Vagina (tissue), 2 donors: ENCODE results near the gene PCBP4. TPM values are rescaled to one million over a fixed set of nuclear protein-coding genes. Genes with fewer than 3 reads are reported as not detected.
A peak's percentile ranks its signal among the peaks of the same experiment; 100 is the strongest.

Experiments
- DNase-seq, 2 donors: peaks; one replicate each; pipeline ENCODE4 v3.0.0-alpha.2; 2017; ENCODE audit errors: extremely low spot score in 2 of 2
- H3K27ac ChIP-seq: fragments of 200-600 bp; sonication (generic); one replicate; pipeline ENCODE4 v1.5.1; 2019
- H3K27me3 ChIP-seq: fragments of 200-600 bp; sonication (generic); one replicate; pipeline ENCODE4 v1.5.1; 2019
- H3K36me3 ChIP-seq, 2 donors: fragments of 200-600 bp; sonication (generic); one replicate each; pipeline ENCODE4 v1.5.1; 2017 to 2019
- H3K4me1 ChIP-seq: fragments of 200-600 bp; sonication (generic); one replicate; pipeline ENCODE4 v1.5.1; 2019
- H3K4me3 ChIP-seq, 2 donors: fragments of 200-600 bp; sonication (generic); 1 replicate in 1 of 2; 2 replicates in 1 of 2; pipeline ENCODE4 v1.5.1; 2016 to 2019
- H3K9me3 ChIP-seq: fragments of 200-600 bp; sonication (generic); one replicate; pipeline ENCODE4 v1.5.1; 2019
- CTCF ChIP-seq, 3 experiments: fragments of 450-650 bp in 2 of 3; fragments of 200-600 bp in 1 of 3; sonication (generic) in 1 of 3; IDR thresholded peaks; one replicate each; pipeline ENCODE4 v1.5.1; 2017 to 2019; ENCODE audit warnings: antibody characterized with exemption in 3 of 3, mild to moderate bottlenecking in 2 of 3, moderate library complexity in 2 of 3
- POLR2A ChIP-seq, 2 donors: fragments of 450-650 bp; IDR thresholded peaks; one replicate each; pipeline ENCODE4 v1.6.1; 2017; ENCODE audit warnings: antibody characterized with exemption in 2 of 2, mild to moderate bottlenecking in 2 of 2, moderate library complexity in 2 of 2
- POLR2AphosphoS5 ChIP-seq, 2 donors: sonication (generic); formaldehyde crosslinking; IDR thresholded peaks; one replicate each; pipeline ENCODE4 v1.9.0; 2017; ENCODE audit warnings: antibody characterized with exemption in 2 of 2, mild to moderate bottlenecking in 2 of 2, low read depth in 1 of 2; ENCODE audit not compliant: insufficient read depth in 1 of 2
- intact Hi-C: fragments of 100-400 bp; cut with DNase I; formaldehyde crosslinking; loops from one replicate; pipeline ENCODE4 v1.15.1; 2023
- total RNA-seq: library from RNA; depleted of rRNA; stranded (reverse); fragments of >200 nt; gene quantifications from one replicate; pipeline ENCODE4 v1.2.3, GENCODE V29; 2016

Gene PCBP4
- total RNA-seq, 1 donor from 2014 or later: 36.6 TPM

GRCh38 chr3:51974963-51975851 is 8.0 kb upstream of the PCBP4 start, which contains the start of gene ABHD14A:
Gene ABHD14A, plus strand, starts transcription at chr3:51975064. Its CDS starts 72 bp downstream, at chr3:51975136.
- Histone ChIP-seq H3K27me3 (no peaks in the 10 kb centered on the region), H3K9me3 (no peaks in the 10 kb centered on the region), H3K4me1 (peaks cover 30% of the 10 kb centered on the region), H3K27ac (peak within 1 kb of the TSS; percentile 94), H3K4me3 (peak within 1 kb of the TSS; percentile 61 to 81), H3K36me3 (no peaks in the 10 kb centered on the region)
- TF ChIP-seq POLR2AphosphoS5 (IDR thresholded peaks at IDR 0.05; ENCODE audit: insufficient read depth in 1 of 2, low read depth in 1 of 2) (peak in 1 of 2 donors; percentile 11), POLR2A (IDR thresholded peaks at IDR 0.05) (peak in 1 of 2 donors; percentile 42), CTCF (IDR thresholded peaks at IDR 0.05) (no peak)
- intact Hi-C loops: loop anchor here (2.0 kb wide), 1 partner anchor 34 kb away; the partner anchor contains the start of gene RRP9
- no peak for DNase-seq

- Histone ChIP-seq H3K9me3 (no peaks in the 10 kb centered on the region), H3K4me1 (peaks cover 30% of the 10 kb centered on the region), H3K4me3 (peak overlapping the region; percentile 61 to 81), H3K27me3 (no peaks in the 10 kb centered on the region), H3K36me3 (no peaks in the 10 kb centered on the region), H3K27ac (peak overlapping the region; percentile 94)
- DNase-seq: no peak
- intact Hi-C loops: loop anchor here (2.0 kb wide), 1 partner anchor 34 kb away; the partner anchor contains the start of gene RRP9
- no peak for TF ChIP-seq POLR2A (IDR thresholded peaks at IDR 0.05)
- peak in 1 of 3 experiments; percentile 49 for TF ChIP-seq CTCF (IDR thresholded peaks at IDR 0.05)
Observed at GRCh38 chr3:51974277-51974962, 7.2 kb upstream of the PCBP4 start.

GRCh38 chr3:51971350-51971749 is 4.1 kb upstream of the PCBP4 start:
- no peak overlapping the region for H3K27ac ChIP-seq
- H3K27me3 ChIP-seq: no peaks in the 10 kb centered on the region
- H3K4me1 ChIP-seq: peaks cover 51% of the 10 kb centered on the region
- H3K9me3 ChIP-seq: no peaks in the 10 kb centered on the region
- intact Hi-C loops: no loop called here
- no peak for DNase-seq
- no peak for TF ChIP-seq CTCF (IDR thresholded peaks at IDR 0.05)
- H3K36me3 ChIP-seq: no peaks in the 10 kb centered on the region
- H3K4me3 ChIP-seq: no peak overlapping the region

GRCh38 chr3:51970606-51971300 is 3.5 kb upstream of the PCBP4 start:
- Histone ChIP-seq H3K4me1 (peaks cover 54% of the 10 kb centered on the region), H3K9me3 (no peaks in the 10 kb centered on the region), H3K4me3 (no peak overlapping the region), H3K27ac (no peak overlapping the region), H3K27me3 (no peaks in the 10 kb centered on the region), H3K36me3 (no peaks in the 10 kb centered on the region)
- TF ChIP-seq CTCF (IDR thresholded peaks at IDR 0.05): no peak
- TF ChIP-seq POLR2AphosphoS5 (IDR thresholded peaks at IDR 0.05; ENCODE audit: insufficient read depth in 1 of 2, low read depth in 1 of 2): no peak
- TF ChIP-seq POLR2A (IDR thresholded peaks at IDR 0.05): no peak
- intact Hi-C loops: no loop called here
- no peak for DNase-seq
